ENCODE data around the gene SRA1. TPM values are rescaled to one million over a fixed set of nuclear protein-coding genes. Genes with fewer than 3 reads are reported as not detected.

The SRA1 gene
- total and polyA plus RNA-seq, 2 of the 8 experiments (the other 6 are each of a cell fraction or from before 2014, with no cell fraction given) = 27.4 to 39.4 TPM

GRCh38 chr5:140588311-140589070 is 31.2 kb upstream of the SRA1 start:
- Histone ChIP-seq H4K91ac (replicated peaks; ENCODE audit: insufficient read length, low read length) (no peak overlapping the region), H3K18ac (ENCODE audit: extremely low read depth, low read length) (no peak overlapping the region), H3K56ac (replicated peaks; ENCODE audit: insufficient read length, low read depth, low read length) (no peak overlapping the region), H4K8ac (ENCODE audit: extremely low read depth, insufficient read depth, low read length) (no peak overlapping the region), H3K27ac (ENCODE audit: low read depth, low read length) (no peak overlapping the region), H2BK15ac (ENCODE audit: low read length) (no peak overlapping the region), H3K9me3 (ENCODE audit: insufficient read depth in 2 of 2, low read depth in 1 of 2, low read length in 1 of 2) (0 out of 4 replicates have a peak, but pooled peaks cover 0 to 2% of the 10 kb centered on the region in 2 experiments), H3K79me2 (ENCODE audit: control insufficient read depth in 1 of 2, insufficient read depth in 2 of 2, low read length in 2 of 2) (no peaks in the 10 kb centered on the region), H2AFZ (ENCODE audit: low read length) (no peak overlapping the region), H2AK5ac (ENCODE audit: low read depth, low read length) (no peak overlapping the region), H3K4me3 (ENCODE audit: extremely low read depth in 1 of 4, insufficient read depth in 2 of 4, low read depth in 3 of 4, low read length in 4 of 4) (no peak overlapping the region), H3K9ac (replicated peaks in 1 of 4; ENCODE audit: extremely low read depth in 1 of 4, low read depth in 3 of 4, low read length in 3 of 4) (no peak overlapping the region), H3K4me1 (replicated peaks in 1 of 4; ENCODE audit: control insufficient read depth in 3 of 4, insufficient read depth in 4 of 4, low read length in 3 of 4) (no peaks in the 10 kb centered on the region), H2BK120ac (replicated peaks; ENCODE audit: low read depth, low read length) (no peak overlapping the region), H3K36me3 (ENCODE audit: control insufficient read depth in 2 of 4, insufficient read depth in 4 of 4, low read length in 3 of 4) (no peaks in the 10 kb centered on the region), H3K23ac (ENCODE audit: insufficient read length) (no peak overlapping the region), H3K79me1 (ENCODE audit: low read depth, low read length) (no peaks in the 10 kb centered on the region), H4K20me1 (replicated peaks in 1 of 2; ENCODE audit: control insufficient read depth in 1 of 2, insufficient read depth in 2 of 2, low read length in 2 of 2) (no peaks in the 10 kb centered on the region), H3K27me3 (replicated peaks in 1 of 4; ENCODE audit: control insufficient read depth in 3 of 4, extremely low read depth in 1 of 4, insufficient read depth in 3 of 4, low read length in 3 of 4) (no peaks in the 10 kb centered on the region), H4K5ac (ENCODE audit: insufficient read length, low read depth, low read length) (no peak overlapping the region), H2BK5ac (ENCODE audit: low read depth, low read length) (no peak overlapping the region), H3K4me2 (ENCODE audit: insufficient read depth in 1 of 2, low read depth in 2 of 2, low read length in 2 of 2) (no peak overlapping the region), H3K23me2 (ENCODE audit: low read depth, low read length) (peaks cover 1% of the 10 kb centered on the region; the same call in 1 of the 2 replicates), H2BK20ac (ENCODE audit: low read length) (no peak overlapping the region), H2BK12ac (ENCODE audit: low read depth, low read length) (no peak overlapping the region), H3K4ac (replicated peaks; ENCODE audit: insufficient read length, low read depth, low read length) (no peak overlapping the region), H3K14ac (ENCODE audit: insufficient read length) (no peak overlapping the region)
- FAIRE-seq (no peak), DNase-seq (ENCODE audit: low read depth in 1 of 2, low spot score in 2 of 2) (no peak)
- ChIA-PET POLR2A (ENCODE audit: partially characterized antibody) (no interaction called here), CTCF (ENCODE audit: partially characterized antibody) (interaction anchor here (1.1 kb wide), 1 partner anchor 22 kb away, joined by 3 read pairs; no protein-coding TSS in a partner anchor)
- WGBS, 2 experiments (ENCODE audit: extremely low coverage in 1 of 2, insufficient coverage in 1 of 2, insufficient read length in 1 of 2, insufficient replicate concordance in 2 of 2, low coverage in 1 of 2, low lambda C conversion rate in 2 of 2, missing lambda C conversion rate in 1 of 2) = 95% methylated on average over 5 of the region's 5 CpGs; no CpG with 5 or more reads in 1 of the 2 experiments
- TF ChIP-seq POU5F1 (IDR thresholded peaks at IDR 0.05; ENCODE audit: low read depth, low read length) (no peak), NANOG (IDR thresholded peaks at IDR 0.05; ENCODE audit: insufficient read depth, low read depth, low read length, poor library complexity, severe bottlenecking) (no peak), TBP (IDR thresholded peaks at IDR 0.05; ENCODE audit: low read depth, low read length) (no peak), BCL11A (IDR thresholded peaks at IDR 0.05; ENCODE audit: low read depth in 2 of 2, low read length in 2 of 2) (no peak), HDAC2 (IDR thresholded peaks at IDR 0.05; ENCODE audit: borderline replicate concordance in 1 of 2, low read depth in 2 of 2, low read length in 2 of 2) (no peak), CBX5 (IDR thresholded peaks at IDR 0.05; ENCODE audit: low read depth, low read length) (no peak), CHD1 (IDR thresholded peaks at IDR 0.05; ENCODE audit: low read depth, low read length) (no peak), SIN3A (conservative IDR thresholded peaks at IDR 0.05 in 1 of 2, IDR thresholded peaks at IDR 0.05 in 1 of 2; ENCODE audit: low read depth in 1 of 2, low read length in 2 of 2) (no peak), MAX (IDR thresholded peaks at IDR 0.05) (no peak)

All from H1 (cell line).